Right ventricle myocardium inferior (tissue), 1 donor: ENCODE data around the gene RYR2. TPM values are rescaled to one million over a fixed set of nuclear protein-coding genes. Genes with fewer than 3 reads are reported as not detected.

ENCODE experiments used
- ATAC-seq: fragments of 200-7000 bp; cut with Tn5 transposase; one replicate; pipeline ENCODE4 v1.9.1; 2020; ENCODE audit warnings: mild to moderate bottlenecking, moderate library complexity
- DNase-seq: peaks from one replicate; pipeline ENCODE4 v3.0.0; 2021; ENCODE audit errors: missing footprints
- intact Hi-C: fragments of 100-400 bp; cut with DNase I; formaldehyde crosslinking; loops from one replicate; pipeline ENCODE4 v1.11.0; 2022
- total RNA-seq: library from RNA; stranded (reverse); fragmentation: NEBNext Ultra II Directional; extraction: Animal tissue kit (Norgen Biotek cat#: 25700); gene quantifications from one replicate; pipeline ENCODE4 v1.2.1, GENCODE V29; 2021
- donor health status: DM: no; HTN: yes; CAD: no; lungs with severe emphysema.

The RYR2 gene
- total RNA-seq, 1 donor from 2014 or later = 694 TPM

DNA sequence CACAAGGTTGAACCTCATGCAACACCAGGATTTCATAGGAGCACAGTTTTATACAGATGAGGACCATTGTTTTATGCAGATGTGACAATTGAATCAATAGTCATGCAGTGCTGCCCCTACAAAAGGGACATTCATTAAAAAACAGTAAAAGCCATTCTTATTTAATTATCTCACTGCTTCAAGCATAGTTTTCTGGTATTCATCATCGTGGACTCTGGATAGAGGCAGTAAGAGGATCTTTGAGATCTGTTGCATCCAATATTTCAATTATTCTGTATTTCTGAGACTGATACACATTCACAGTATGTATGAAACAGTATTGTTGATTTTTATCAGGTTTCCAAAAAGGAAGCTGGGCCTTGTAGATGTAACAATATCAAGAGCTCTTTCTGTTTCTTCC lies 237.6 kb downstream of the RYR2 start:
- no peak for ATAC-seq
- no peak for DNase-seq
- intact Hi-C loops = no loop called here

DNA sequence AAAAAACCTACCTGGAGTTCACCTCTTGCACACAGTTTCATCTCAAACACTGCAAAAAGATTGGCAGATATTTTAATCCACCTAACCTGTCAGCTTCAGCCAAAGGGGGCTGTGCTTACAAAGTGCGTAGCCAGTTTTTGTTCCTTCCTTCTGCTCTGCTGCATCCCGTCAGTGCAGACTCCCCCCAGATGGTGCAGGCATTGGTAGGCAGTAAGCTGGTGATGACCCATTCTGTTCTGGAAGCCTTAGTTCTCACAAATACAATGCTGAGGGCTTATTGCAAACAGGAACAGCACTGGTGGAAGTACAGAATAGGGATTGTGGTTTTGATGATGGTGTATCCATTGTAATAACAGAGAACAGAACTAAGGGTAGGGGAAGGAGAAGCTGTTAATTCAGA lies 239.5 kb downstream of the RYR2 start:
- no peak for ATAC-seq
- DNase-seq = no peak
- intact Hi-C loops = no loop called here

DNA sequence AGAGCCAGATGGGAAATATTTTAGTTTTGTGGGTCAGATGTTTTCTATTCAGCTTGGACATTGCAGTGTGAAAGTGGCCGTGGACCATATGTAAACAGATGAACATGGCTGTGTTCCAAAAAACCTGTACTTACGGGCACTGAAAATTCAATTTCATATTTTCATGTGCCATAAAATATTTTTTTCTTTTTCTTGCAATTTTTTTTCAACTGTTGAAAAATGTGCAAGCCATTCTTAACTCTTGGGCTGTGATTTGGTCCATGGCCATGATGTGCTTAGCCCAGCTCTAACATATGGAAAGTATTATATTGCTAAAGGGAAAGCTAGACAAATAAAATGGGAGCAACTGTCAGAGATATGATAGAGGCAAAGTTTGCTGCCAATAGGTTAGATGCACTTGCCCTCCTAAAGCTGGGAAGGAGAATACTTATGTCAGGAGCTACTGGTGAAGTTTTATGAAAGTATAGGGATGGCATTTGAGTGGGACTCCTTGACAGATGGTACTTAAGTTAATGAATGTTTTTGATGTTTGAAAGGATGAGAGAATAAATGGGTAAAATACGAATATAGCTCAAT lies 240.3 kb downstream of the RYR2 start:
- ATAC-seq (no peak), DNase-seq (no peak)
- intact Hi-C loops = no loop called here

DNA sequence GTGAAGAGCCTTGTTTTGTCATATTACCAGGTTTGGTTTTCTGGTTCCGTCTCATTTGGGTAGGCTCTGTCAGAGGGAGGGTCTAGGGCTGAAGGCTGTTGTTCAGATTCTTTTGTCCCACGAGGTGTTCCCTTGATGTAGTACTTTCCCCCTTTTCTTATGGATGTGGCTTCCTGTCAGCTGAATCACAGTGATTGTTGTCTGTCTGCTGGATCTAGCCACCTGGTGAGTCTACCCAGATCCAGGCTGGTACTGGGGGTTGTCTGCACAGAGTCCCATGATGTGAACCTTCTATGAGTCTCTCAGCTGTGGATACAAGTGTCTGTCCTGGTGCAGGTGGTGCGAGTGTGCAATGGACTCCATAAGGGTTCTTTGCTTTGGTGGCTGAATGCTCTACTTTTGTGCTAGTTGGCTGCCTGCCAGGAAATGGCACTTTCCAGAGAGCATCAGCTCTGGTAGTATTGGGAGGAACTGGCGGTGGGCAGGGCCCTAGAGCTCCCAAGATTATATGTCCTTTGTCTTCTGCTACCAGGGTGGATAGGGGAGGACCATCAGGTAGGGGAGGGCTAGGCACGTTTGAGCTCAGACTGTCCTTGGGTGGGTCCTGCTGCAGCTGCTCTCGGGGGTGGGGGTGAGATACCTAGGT lies 246.0 kb downstream of the RYR2 start:
- no peak for DNase-seq
- ATAC-seq = peak; percentile 43
- intact Hi-C loops = no loop called here

DNA sequence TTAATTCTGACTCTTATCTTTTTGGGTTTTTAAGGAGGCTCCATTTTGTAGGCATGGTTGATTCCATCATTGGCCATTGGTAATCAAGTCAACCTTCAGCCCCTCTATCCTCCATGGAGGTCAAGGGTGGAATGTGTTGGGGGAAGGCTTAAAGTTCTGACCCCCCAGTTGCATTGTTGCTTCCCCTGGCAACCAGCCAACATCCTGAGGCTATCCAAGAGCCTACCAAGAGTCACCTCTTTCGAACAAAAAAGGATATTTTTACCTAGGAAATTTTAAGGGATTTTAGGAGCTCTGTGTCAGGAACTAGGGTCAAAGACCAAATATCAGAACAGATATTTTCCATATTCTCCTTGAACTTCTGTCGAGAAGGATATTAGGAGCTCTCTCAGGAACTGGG lies 251.8 kb downstream of the RYR2 start:
- ATAC-seq (no peak), DNase-seq (no peak)
- intact Hi-C loops = no loop called here

DNA sequence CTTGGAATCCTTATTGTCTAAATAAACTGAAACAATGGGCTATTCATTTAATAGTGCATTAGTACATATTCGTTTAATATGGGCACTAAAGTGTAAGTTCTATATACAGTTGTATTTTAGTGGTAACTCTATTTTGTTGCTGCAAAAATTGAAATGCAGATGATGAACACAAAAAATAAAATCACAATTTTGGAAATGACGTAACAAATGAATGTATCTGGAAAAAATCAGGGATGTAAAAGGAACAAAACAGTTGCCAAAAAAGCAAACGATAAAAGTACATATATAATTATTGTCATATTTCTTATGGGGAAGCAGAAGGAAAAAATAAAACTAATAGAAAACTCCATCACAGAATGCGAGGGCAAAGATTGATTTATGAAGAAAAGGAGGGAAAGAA lies 254.9 kb downstream of the RYR2 start:
- no peak for DNase-seq
- intact Hi-C loops = no loop called here
- no peak for ATAC-seq

DNA sequence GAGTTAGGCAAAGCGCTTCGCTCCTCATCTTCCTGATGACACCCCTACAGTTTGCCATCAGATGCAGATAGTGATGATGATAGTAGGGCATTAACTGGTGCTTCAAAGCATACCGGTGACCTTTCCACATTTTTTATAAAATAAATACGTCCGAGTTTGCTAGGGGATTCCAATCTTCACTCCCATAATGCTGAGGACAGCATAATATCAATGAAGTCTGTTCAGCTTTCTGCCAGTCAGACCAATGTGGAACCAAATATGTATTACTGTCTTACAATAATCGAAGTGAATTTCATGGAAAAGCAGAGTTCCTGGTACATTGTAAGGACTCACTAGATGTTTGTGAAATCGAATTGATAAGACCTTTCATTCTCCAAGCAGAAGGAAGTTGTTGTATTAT lies 258.7 kb downstream of the RYR2 start:
- no peak for DNase-seq
- intact Hi-C loops = no loop called here
- ATAC-seq = no peak

DNA sequence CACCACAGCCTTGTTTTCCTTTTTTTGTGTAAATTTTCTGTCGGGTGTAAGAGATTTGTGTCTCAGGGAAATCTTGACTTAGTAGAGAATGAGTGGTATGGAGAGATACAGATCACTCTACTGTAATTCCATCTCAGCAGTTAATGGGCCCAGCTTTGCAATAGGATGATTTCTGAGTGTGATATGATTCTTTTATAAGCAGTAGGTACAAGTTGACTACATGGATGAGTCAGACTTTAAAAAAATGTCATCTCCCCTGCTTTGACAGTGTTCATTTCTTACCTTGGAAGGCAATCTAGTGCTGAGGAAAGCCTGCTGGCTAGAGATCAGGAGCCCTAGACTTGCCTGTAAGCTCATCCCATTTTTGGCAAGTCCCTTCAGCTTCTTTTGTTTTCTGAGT lies 261.9 kb downstream of the RYR2 start:
- ATAC-seq (no peak), DNase-seq (no peak)
- intact Hi-C loops = no loop called here

DNA sequence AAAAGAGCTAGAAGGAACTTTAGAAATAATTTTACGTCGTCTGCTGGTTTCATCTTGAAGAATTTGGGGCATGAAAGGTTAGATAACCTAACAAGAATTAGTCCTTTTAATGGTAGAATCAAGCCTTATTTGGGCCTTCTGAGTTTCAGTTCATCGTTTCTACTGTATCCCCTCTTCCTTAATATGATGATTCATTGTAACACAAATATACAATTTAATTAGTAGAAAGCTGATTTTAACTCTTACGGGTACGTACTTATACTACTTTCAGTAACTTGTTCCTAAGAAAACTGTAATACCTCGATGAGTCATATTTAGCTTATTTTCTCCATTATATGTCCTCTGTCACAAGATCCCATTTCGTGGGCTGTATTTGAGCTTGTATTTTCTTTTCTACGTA lies 264.7 kb downstream of the RYR2 start:
- DNase-seq (no peak), ATAC-seq (no peak)
- intact Hi-C loops = no loop called here

DNA sequence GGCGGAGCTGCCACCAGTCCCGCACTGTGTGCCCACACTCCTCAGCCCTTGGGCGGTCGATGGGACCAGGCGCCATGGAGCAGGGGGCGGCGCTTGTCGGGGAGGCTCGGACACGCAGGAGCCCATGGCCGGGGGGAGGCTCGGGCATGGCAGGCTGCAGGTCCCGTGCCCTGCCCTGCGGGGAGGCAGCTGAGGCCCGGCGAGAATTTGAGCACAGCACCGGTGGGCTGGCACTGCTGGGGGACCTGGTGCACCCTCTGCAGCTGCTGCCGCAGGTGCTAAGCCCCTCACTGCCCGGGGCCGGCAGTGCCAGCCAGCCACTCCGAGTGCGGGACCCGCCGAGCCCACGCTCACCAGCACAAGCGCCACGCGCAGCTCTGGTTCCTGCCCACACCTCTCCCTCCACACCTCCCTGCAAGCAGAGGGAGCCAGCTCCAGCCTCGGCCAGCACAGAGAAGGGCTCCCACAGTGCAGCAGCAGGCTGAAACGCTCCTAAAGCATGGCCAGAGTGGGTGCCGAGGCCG lies 267.7 kb downstream of the RYR2 start:
- peak; percentile 59 for DNase-seq
- intact Hi-C loops = no loop called here
- peak; percentile 41 for ATAC-seq

DNA sequence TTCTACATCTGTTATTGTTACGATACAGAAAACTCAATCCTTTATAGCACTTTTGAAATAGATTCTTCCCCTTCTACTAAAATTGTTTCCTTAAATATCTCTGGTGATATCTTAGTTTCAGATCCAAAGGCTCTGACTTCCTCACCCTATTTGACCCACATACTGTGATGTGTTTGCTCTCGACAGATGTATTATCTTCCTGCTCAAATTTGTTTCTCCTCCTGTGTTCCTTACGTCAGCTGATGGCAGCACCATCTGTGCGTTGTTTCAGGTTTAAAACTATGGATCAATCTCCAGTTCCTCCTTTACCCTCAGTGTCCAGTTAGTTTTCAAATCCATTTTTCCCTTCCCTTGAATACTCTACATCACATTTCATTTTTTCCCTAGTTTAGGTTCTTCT lies 274.4 kb downstream of the RYR2 start:
- intact Hi-C loops = no loop called here
- DNase-seq (no peak), ATAC-seq (no peak)

DNA sequence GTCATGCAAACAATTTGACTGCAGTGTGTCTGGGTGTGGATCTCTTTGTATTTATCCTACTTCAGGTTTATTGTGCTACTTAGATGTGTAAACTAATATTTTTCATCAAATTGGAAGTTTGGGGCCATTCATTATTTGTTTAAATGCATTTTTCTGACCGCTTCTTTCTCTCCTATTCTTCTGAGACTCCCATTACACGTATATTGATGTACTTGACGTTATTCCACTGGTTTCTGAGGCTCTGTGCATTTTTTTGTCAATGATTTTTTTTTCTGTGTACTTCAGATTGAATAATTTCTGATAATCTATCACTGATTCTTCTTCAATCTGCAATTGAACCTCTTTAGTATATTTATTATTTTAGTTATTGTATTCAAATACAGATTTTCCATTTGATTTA lies 276.8 kb downstream of the RYR2 start:
- intact Hi-C loops = no loop called here
- DNase-seq = no peak
- ATAC-seq = no peak

DNA sequence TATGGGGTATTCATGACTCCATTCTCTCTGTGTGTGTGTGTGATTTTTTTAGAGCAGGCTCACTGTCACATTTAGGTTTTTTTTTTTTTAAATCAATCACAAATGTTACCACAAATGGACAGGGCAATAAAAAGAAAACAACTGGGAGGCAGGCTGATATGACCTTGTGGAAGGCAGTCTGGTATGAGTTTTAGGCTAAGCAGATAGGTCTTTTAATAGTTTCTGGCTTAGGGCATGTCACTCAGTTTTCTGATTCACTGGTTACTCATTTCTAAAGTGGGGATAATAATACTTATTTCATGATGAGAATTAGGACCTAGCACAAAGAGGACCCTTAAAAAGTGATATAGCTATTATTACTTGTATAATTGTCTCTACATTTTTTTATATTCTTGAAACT lies 278.9 kb downstream of the RYR2 start:
- peak; percentile 18 for ATAC-seq
- intact Hi-C loops = no loop called here
- DNase-seq = no peak

DNA sequence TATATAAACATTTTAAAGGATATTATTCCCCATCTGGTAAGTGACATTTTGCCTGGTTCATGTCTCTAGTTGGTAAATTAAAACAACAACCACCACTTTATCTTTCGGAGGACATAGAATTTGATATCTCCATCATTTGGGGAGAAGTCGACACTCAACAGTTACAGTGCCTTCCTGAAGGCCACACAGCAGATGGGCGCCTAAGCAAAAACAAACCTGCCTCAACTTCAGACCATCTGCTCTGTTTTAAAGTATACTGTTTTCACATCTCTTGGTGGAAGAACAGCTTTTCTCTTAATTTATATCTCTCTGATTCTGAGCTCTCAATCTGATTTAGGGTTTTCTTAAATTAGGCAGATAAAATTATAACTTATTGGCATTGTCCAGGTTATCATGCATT lies 282.2 kb downstream of the RYR2 start:
- intact Hi-C loops = no loop called here
- DNase-seq (no peak), ATAC-seq (no peak)

DNA sequence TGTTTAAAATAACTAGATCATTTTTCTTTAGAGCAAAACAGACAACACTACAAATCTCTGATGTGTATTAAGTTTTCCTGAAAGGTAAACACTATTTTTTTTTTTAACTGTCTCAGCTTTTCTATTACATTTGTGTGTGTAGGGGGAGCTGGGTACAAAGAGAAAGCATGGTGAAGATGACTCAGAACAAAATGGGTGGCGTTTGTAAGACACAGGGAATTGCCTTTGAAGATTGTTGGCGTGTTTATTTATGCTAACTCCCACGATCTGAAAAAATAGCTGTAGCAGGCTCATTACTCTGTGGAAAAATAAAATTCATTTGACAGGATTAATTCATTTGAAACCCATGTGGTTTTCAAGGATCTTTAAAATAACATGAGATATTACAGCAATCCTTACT lies 285.1 kb downstream of the RYR2 start:
- DNase-seq (no peak), ATAC-seq (no peak)
- intact Hi-C loops = no loop called here

DNA sequence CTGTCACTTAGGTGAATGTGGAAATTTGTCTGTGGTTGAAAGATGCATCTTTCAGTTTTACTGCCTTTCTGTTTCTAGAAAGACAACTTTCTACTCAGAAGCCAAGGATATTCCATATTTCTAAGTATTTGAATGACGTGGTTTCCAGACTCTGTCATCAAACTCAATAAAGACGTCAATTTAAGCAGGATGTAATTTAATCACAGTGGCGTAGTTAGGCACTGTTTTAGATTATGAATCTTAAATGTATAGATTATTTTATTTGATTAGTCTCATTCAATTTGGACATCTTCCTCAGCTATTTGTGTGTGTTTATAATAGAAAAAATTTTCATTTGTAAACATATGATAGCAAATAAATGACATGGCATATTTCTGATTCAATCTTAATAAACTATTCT lies 298.9 kb downstream of the RYR2 start:
- DNase-seq (no peak), ATAC-seq (no peak)
- intact Hi-C loops = no loop called here

DNA sequence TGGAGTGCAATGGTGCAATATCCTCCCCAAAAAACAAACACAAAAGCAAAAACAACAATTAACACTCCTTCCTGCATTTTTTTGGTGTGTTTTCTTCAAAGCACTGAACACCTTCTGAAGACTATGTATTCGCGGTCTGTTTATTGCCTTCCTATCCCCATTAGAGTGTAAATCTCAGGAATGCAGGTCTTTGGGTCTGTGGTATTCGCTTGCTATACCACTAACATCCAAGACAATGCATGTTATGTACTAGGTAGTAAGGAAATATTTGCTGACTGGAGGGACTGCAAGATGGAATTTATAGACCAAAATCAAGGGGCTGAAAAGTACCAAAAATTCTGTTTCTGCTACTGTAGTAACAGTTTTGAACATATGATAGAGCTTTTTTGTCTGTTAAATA lies 299.4 kb downstream of the RYR2 start:
- intact Hi-C loops = no loop called here
- ATAC-seq (no peak), DNase-seq (no peak)

DNA sequence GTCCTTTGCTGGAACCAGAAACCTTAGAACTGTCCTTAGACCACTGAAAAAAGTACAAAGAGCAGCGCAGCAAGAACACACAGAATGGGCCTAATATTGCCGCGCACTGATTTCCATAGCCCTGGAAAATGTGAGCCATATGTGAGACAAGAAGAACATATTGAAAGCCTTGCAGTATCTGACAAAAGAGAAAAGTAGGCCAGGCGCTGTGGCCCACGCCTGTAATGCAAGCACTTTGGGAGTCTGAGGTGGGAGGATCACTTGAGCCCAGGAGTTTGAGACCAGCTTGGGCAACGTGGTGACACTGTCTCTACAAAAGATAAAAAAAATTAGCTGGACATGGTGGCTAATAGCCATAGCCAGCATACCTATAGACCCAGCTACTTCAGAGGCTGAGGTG lies 300.7 kb downstream of the RYR2 start:
- ATAC-seq (peak; percentile 11), DNase-seq (peak; percentile 53)
- intact Hi-C loops = no loop called here

DNA sequence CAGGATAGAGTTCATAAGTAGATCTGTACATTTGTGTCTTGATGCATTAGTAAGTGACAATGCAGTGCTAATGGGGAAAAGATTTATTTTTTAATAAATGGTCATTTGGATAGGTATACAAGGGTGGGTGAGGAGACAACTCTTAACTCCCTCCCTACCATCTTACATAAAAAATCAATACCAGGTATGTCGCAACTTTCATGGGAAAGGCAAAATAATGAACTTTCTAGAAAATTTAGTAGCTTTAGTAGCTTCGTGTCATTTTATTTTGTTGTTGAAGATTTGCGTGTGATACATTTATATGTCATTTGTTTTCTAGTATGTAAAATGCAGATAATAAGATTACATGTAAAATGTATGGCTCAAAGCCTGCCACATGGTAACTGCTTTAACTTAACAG lies 310.8 kb downstream of the RYR2 start:
- ATAC-seq = no peak
- intact Hi-C loops = no loop called here
- DNase-seq = no peak

DNA sequence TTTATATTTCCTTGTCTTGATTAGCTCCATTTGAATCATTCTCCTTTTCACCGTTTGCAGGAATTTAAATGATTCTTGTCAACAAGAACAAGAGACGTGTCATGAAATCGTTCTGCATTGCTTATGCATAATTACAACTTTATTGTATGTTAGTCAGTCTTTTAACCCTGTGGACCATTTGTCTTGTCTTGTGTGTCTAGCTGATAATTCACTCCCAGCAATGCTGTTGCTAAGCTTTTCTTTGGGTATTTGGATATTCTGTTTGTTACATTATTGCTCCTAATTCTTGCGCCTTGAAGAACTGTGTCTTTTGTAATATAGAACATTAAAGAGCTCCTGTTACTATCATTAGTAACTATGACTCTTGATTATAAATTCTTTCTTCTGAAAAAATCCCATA lies 311.9 kb downstream of the RYR2 start:
- ATAC-seq (no peak), DNase-seq (no peak)
- intact Hi-C loops = no loop called here

DNA sequence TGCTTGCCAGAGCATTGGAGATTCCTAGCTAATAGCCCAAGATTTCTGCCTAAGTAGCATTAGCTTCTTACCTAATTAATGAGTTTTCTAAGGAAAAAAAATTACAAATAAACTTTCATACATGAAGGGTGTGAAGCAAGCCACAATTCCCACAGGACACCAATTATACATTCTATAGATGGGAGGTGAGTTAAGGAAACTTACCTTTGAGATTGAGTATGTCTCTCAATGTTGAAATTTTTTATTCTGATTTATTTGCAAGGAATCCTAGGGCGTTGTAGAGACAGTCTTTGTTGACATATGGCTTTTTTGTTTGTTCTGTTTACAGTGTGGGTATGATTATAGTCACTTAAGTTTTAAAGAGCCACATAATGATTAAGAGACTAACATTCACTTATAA lies 313.0 kb downstream of the RYR2 start:
- intact Hi-C loops = no loop called here
- DNase-seq (no peak), ATAC-seq (no peak)
